HCT116 (cell line): ENCODE data around the gene APOL6.

Experiments
- CEBPB ChIP-seq: IDR thresholded peaks from 2 replicates; pipeline ENCODE4 v1.6.1; 2012; ENCODE audit warnings: low read depth
- EZH2 ChIP-seq: fragments of 200-600 bp; sonication (generic); IDR thresholded peaks from 2 replicates; pipeline ENCODE4 v1.6.1; 2017; ENCODE audit warnings: antibody characterized with exemption, mixed run types
- EZH2phosphoT487 ChIP-seq: fragments of 200-600 bp; IDR thresholded peaks from 2 replicates; pipeline ENCODE4 v1.6.1; 2018; ENCODE audit warnings: antibody characterized with exemption, borderline replicate concordance
- FOSL1 ChIP-seq: IDR thresholded peaks from 2 replicates; pipeline ENCODE4 v1.6.1; 2012; ENCODE audit warnings: low read depth
- POLR2A ChIP-seq: IDR thresholded peaks from 2 replicates; pipeline ENCODE4 v1.7.0; 2011; ENCODE audit warnings: borderline replicate concordance; ENCODE audit not compliant: insufficient read depth, insufficient read length; ENCODE audit errors: extremely low read depth
- POLR2AphosphoS5 ChIP-seq: IDR thresholded peaks from 2 replicates; pipeline ENCODE4 v1.6.1; 2011; ENCODE audit warnings: mild to moderate bottlenecking, low read depth, low read length, moderate library complexity
- RAD21 ChIP-seq: IDR thresholded peaks from 2 replicates; pipeline ENCODE4 v1.6.1; 2012; ENCODE audit warnings: low read depth, mild to moderate bottlenecking
- SIN3A ChIP-seq: IDR thresholded peaks from 2 replicates; pipeline ENCODE4 v1.6.1; 2012; ENCODE audit warnings: low read depth
- SP1 ChIP-seq: IDR thresholded peaks from 2 replicates; pipeline ENCODE4 v1.6.1; 2012; ENCODE audit warnings: low read depth
- TCF7L2 ChIP-seq: IDR thresholded peaks from 2 replicates; pipeline ENCODE4 v1.7.0; 2011; ENCODE audit warnings: borderline replicate concordance, inconsistent platforms; ENCODE audit not compliant: insufficient read depth, insufficient read length; ENCODE audit errors: extremely low read depth
- YY1 ChIP-seq: IDR thresholded peaks from 2 replicates; pipeline ENCODE4 v1.6.1; 2011; ENCODE audit warnings: low read length, low read depth, moderate library complexity, mild to moderate bottlenecking; ENCODE audit not compliant: insufficient replicate concordance; ENCODE audit errors: extremely low read depth
- TF ChIP-seq, protein P1 (sequence below), 3 experiments: fragments of 200-600 bp in 1 of 3; sonication (generic) in 1 of 3; IDR thresholded peaks in 2 of 3; conservative IDR thresholded peaks in 1 of 3; 2 replicates each; pipeline ENCODE4 v1.5.1; 2012 to 2017; ENCODE audit warnings: low read depth in 2 of 3, low read length in 2 of 3, antibody characterized with exemption in 1 of 3, borderline replicate concordance in 1 of 3, control low read depth in 1 of 3, mild to moderate bottlenecking in 1 of 3, mixed read lengths in 1 of 3, mixed run types in 1 of 3, moderate library complexity in 1 of 3; ENCODE audit not compliant: insufficient read depth in 1 of 3
- TF ChIP-seq, protein P2 (sequence below): IDR thresholded peaks from 2 replicates; pipeline ENCODE4 v1.6.1; 2012; ENCODE audit warnings: low read depth

DNA sequence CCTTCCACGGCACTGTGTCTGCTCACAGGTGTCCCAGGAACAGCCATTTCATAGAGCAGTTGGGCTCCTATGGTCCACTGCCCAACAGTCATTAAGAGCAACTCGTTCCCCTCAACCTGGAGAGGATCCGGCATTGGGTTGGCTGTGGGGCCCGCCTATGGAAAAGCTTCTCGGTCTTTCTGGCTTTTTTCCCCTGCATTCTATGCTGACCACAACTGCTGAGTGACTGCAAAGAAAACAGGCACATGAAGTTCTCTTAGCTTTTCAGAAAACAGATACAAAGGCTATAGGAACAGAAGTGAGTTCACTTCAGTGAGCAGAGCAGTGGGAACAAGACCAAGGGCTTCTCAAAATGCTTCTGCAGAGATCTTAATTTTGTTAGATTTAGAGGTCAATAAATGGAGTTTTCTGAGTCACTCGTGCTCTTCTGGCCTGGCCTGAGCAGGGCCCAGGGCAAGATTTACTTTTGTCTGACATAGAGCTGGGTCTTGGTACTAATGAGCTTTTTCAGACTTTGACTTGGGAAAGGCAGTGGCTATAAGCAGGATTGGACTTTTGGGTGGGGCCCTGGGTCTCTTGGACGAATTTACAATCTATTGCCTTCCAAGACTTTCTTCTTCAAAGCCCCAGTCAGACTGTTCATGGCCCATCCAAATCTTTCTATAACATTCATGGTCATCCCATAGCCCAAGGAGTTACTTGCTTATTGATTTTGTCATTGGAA lies 55.8 kb downstream of the APOL6 start:
- TF ChIP-seq FOSL1 (no peak), EZH2 (no peak), POLR2A (no peak), POLR2AphosphoS5 (no peak), CEBPB (no peak), YY1 (no peak), EZH2phosphoT487 (no peak), SP1 (no peak), TCF7L2 (no peak), SIN3A (no peak), RAD21 (no peak)
- TF ChIP-seq, protein P1, sequence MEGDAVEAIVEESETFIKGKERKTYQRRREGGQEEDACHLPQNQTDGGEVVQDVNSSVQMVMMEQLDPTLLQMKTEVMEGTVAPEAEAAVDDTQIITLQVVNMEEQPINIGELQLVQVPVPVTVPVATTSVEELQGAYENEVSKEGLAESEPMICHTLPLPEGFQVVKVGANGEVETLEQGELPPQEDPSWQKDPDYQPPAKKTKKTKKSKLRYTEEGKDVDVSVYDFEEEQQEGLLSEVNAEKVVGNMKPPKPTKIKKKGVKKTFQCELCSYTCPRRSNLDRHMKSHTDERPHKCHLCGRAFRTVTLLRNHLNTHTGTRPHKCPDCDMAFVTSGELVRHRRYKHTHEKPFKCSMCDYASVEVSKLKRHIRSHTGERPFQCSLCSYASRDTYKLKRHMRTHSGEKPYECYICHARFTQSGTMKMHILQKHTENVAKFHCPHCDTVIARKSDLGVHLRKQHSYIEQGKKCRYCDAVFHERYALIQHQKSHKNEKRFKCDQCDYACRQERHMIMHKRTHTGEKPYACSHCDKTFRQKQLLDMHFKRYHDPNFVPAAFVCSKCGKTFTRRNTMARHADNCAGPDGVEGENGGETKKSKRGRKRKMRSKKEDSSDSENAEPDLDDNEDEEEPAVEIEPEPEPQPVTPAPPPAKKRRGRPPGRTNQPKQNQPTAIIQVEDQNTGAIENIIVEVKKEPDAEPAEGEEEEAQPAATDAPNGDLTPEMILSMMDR (IDR thresholded peaks at IDR 0.05 in 2 of 3, conservative IDR thresholded peaks at IDR 0.05 in 1 of 3; ENCODE audit: borderline replicate concordance in 1 of 3, insufficient read depth in 1 of 3, low read depth in 2 of 3, low read length in 2 of 3), result no peak
- TF ChIP-seq, protein P2, sequence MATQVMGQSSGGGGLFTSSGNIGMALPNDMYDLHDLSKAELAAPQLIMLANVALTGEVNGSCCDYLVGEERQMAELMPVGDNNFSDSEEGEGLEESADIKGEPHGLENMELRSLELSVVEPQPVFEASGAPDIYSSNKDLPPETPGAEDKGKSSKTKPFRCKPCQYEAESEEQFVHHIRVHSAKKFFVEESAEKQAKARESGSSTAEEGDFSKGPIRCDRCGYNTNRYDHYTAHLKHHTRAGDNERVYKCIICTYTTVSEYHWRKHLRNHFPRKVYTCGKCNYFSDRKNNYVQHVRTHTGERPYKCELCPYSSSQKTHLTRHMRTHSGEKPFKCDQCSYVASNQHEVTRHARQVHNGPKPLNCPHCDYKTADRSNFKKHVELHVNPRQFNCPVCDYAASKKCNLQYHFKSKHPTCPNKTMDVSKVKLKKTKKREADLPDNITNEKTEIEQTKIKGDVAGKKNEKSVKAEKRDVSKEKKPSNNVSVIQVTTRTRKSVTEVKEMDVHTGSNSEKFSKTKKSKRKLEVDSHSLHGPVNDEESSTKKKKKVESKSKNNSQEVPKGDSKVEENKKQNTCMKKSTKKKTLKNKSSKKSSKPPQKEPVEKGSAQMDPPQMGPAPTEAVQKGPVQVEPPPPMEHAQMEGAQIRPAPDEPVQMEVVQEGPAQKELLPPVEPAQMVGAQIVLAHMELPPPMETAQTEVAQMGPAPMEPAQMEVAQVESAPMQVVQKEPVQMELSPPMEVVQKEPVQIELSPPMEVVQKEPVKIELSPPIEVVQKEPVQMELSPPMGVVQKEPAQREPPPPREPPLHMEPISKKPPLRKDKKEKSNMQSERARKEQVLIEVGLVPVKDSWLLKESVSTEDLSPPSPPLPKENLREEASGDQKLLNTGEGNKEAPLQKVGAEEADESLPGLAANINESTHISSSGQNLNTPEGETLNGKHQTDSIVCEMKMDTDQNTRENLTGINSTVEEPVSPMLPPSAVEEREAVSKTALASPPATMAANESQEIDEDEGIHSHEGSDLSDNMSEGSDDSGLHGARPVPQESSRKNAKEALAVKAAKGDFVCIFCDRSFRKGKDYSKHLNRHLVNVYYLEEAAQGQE, result no peak
